ENCODE results near the gene SPEG.

DNA sequence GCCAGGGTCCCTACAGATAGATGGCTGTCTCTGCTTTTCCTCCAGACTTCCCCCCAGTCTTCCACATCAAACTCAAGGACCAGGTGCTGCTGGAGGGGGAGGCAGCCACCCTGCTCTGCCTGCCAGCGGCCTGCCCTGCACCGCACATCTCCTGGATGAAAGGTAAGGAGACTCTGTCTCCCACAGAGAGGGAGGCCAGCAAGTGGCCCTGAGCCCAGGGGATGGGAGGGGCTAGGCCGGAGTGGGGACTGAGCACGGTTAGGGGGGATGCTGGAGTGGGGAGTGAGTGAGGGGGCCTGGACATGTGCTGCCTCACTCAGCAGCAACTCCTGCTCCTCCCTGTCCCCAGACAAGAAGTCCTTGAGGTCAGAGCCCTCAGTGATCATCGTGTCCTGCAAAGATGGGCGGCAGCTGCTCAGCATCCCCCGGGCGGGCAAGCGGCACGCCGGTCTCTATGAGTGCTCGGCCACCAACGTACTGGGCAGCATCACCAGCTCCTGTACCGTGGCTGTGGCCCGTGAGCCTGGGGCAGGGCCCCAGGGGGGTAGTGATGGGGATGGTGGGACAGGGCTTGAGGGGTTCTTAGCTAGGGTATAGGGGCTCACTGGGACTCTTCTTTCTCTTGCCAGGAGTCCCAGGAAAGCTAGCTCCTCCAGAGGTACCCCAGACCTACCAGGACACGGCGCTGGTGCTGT, 53.7 kb downstream of the SPEG start:
- no peak for TF ChIP-seq PHF8 (IDR thresholded peaks at IDR 0.05; ENCODE audit: borderline replicate concordance, low read depth)
- TF ChIP-seq, protein P1, sequence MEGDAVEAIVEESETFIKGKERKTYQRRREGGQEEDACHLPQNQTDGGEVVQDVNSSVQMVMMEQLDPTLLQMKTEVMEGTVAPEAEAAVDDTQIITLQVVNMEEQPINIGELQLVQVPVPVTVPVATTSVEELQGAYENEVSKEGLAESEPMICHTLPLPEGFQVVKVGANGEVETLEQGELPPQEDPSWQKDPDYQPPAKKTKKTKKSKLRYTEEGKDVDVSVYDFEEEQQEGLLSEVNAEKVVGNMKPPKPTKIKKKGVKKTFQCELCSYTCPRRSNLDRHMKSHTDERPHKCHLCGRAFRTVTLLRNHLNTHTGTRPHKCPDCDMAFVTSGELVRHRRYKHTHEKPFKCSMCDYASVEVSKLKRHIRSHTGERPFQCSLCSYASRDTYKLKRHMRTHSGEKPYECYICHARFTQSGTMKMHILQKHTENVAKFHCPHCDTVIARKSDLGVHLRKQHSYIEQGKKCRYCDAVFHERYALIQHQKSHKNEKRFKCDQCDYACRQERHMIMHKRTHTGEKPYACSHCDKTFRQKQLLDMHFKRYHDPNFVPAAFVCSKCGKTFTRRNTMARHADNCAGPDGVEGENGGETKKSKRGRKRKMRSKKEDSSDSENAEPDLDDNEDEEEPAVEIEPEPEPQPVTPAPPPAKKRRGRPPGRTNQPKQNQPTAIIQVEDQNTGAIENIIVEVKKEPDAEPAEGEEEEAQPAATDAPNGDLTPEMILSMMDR (IDR thresholded peaks at IDR 0.05), result no peak

Data from A549 (cell line).